Cardiac muscle cell (in vitro differentiated cells and primary cell): Measurements from ENCODE around the gene DGUOK. TPM values are rescaled to one million over a fixed set of nuclear protein-coding genes. Genes with fewer than 3 reads are reported as not detected.
"Not testable (repeated sequence)": the region's sequence is repeated elsewhere in the genome, so short reads cannot be mapped to it uniquely, and the experiment has no call there.

Source experiments
- DNase-seq, 2 donors: peaks; one replicate each; pipeline versions ENCODE4 v3.0.0 to v3.0.0-alpha.2; 2010 to 2017; ENCODE audit warnings: low read depth in 1 of 2, low spot score in 1 of 2
- H3K27ac ChIP-seq: fragments of 200-600 bp; sonication (generic); 2 replicates; pipeline ENCODE4 v1.5.1; 2016
- H3K27me3 ChIP-seq: fragments of 200-600 bp; sonication (generic); 2 replicates; pipeline ENCODE4 v1.6.0; 2016; ENCODE audit warnings: control low read depth
- H3K36me3 ChIP-seq: fragments of 200-600 bp; sonication (generic); 2 replicates; pipeline ENCODE4 v1.5.1; 2016; ENCODE audit warnings: control low read depth
- H3K4me1 ChIP-seq: fragments of 200-600 bp; sonication (generic); 2 replicates; pipeline ENCODE4 v1.8.1; 2017; ENCODE audit warnings: low read depth, mild to moderate bottlenecking, mixed run types
- H3K4me3 ChIP-seq: fragments of 200-600 bp; sonication (generic); 2 replicates; pipeline ENCODE4 v1.5.1; 2016; ENCODE audit warnings: mild to moderate bottlenecking
- H3K9me3 ChIP-seq: fragments of 200-600 bp; sonication (generic); 2 replicates; pipeline ENCODE4 v1.5.1; 2017; ENCODE audit warnings: low read depth, mild to moderate bottlenecking, control low read depth
- polyA plus RNA-seq: library from polyadenylated mRNA; unstranded; fragments of >200 nt; fragmentation: Nextera tagmentation; extraction: Ambion mirVana; gene quantifications from 2 replicates; pipeline ENCODE4 v1.2.1, GENCODE V29; 2016
- total RNA-seq: library from RNA; depleted of rRNA; stranded (reverse); fragments of >200 nt; gene quantifications from 2 replicates; pipeline ENCODE4 v1.2.3, GENCODE V29; 2016
- TF ChIP-seq, protein P1 (sequence below): IDR thresholded peaks from 2 replicates; pipeline ENCODE4 v1.5.1; 2012; ENCODE audit warnings: low read depth, mild to moderate bottlenecking, low read length

DGUOK gene
- total and polyA plus RNA-seq, 2 experiments from 2014 or later = 51.9 to 127 TPM

- no peaks in the 10 kb centered on the region for H3K27me3 ChIP-seq
- H3K4me3 ChIP-seq = no peak overlapping the region
- H3K27ac ChIP-seq = no peak overlapping the region
- no peaks in the 10 kb centered on the region for H3K4me1 ChIP-seq
- H3K36me3 ChIP-seq = no peaks in the 10 kb centered on the region
- H3K9me3 ChIP-seq = no peaks in the 10 kb centered on the region
- TF ChIP-seq, protein P1, sequence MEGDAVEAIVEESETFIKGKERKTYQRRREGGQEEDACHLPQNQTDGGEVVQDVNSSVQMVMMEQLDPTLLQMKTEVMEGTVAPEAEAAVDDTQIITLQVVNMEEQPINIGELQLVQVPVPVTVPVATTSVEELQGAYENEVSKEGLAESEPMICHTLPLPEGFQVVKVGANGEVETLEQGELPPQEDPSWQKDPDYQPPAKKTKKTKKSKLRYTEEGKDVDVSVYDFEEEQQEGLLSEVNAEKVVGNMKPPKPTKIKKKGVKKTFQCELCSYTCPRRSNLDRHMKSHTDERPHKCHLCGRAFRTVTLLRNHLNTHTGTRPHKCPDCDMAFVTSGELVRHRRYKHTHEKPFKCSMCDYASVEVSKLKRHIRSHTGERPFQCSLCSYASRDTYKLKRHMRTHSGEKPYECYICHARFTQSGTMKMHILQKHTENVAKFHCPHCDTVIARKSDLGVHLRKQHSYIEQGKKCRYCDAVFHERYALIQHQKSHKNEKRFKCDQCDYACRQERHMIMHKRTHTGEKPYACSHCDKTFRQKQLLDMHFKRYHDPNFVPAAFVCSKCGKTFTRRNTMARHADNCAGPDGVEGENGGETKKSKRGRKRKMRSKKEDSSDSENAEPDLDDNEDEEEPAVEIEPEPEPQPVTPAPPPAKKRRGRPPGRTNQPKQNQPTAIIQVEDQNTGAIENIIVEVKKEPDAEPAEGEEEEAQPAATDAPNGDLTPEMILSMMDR = no peak
- DNase-seq = no peak
These were observed 29.5 kb upstream of the DGUOK start for GRCh38 chr2:73897240-73897583.

GRCh38 chr2:73897934-73898333 is 28.7 kb upstream of the DGUOK start:
- Histone ChIP-seq H3K4me3 (no peak overlapping the region), H3K36me3 (no peaks in the 10 kb centered on the region), H3K4me1 (no peaks in the 10 kb centered on the region), H3K9me3 (no peaks in the 10 kb centered on the region), H3K27ac (no peak overlapping the region), H3K27me3 (no peaks in the 10 kb centered on the region)
- TF ChIP-seq, protein P1 = no peak
- no peak for DNase-seq

GRCh38 chr2:73899801-73900336 is 26.8 kb upstream of the DGUOK start:
- Histone ChIP-seq H3K36me3 (no peaks in the 10 kb centered on the region), H3K27me3 (no peaks in the 10 kb centered on the region), H3K4me3 (no peak overlapping the region), H3K27ac (no peak overlapping the region), H3K9me3 (no peaks in the 10 kb centered on the region), H3K4me1 (no peaks in the 10 kb centered on the region)
- DNase-seq = no peak
- TF ChIP-seq, protein P1 = no peak

GRCh38 chr2:73901143-73901542 is 25.5 kb upstream of the DGUOK start:
- no peaks in the 10 kb centered on the region for H3K27me3 ChIP-seq
- TF ChIP-seq, protein P1 = no peak
- no peaks in the 10 kb centered on the region for H3K4me1 ChIP-seq
- no peaks in the 10 kb centered on the region for H3K36me3 ChIP-seq
- H3K9me3 ChIP-seq = no peaks in the 10 kb centered on the region
- no peak for DNase-seq
- no peak overlapping the region for H3K4me3 ChIP-seq
- H3K27ac ChIP-seq = no peak overlapping the region

DNA sequence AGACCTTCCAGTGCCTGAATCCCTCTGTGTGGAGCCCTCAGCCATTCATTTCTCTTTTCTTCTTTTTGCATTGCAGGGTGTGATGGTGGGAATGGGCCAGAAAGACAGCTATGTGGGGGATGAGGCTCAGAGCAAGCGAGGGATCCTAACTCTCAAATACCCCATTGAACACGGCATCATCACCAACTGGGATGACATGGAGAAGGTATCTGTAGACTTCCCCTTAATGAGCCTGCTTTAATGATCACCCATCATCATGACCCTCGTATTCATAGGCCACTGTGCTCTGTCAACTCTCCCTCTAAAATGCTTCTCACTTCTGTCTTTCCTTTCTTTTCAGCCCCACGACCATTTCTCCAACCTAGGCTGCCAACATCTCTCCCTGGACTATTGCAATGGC is 24.4 kb upstream of the DGUOK start:
- Histone ChIP-seq H3K4me3 (no peak overlapping the region), H3K27ac (no peak overlapping the region), H3K36me3 (no peaks in the 10 kb centered on the region), H3K27me3 (no peaks in the 10 kb centered on the region), H3K9me3 (no peaks in the 10 kb centered on the region), H3K4me1 (no peaks in the 10 kb centered on the region)
- TF ChIP-seq, protein P1 = no peak
- DNase-seq = no peak

DNA sequence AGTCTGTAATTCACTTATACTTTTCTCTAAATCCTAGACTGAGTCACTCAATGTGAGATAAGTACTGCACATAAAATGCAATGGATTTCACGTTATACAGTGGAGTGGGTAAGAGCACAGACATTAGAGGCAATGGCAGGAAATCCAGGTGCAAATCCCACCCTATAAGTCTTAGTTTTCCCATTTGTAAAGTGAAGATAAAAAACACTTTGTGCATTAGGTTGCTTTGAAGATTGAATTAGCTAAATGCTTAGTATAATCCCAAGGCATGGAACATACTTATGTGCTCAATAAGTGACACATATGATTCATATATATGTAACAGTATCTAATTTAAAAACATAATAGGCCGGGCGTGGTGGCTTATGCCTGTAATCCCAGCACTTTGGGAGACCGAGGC is 23.4 kb upstream of the DGUOK start:
- Histone ChIP-seq H3K9me3 (no peaks in the 10 kb centered on the region), H3K4me1 (peaks cover 6% of the 10 kb centered on the region), H3K36me3 (no peaks in the 10 kb centered on the region), H3K4me3 (no peak overlapping the region), H3K27me3 (no peaks in the 10 kb centered on the region), H3K27ac (no peak overlapping the region)
- TF ChIP-seq, protein P1 = no peak
- DNase-seq = no peak

- H3K9me3 ChIP-seq, H3K27ac ChIP-seq, DNase-seq, H3K27me3 ChIP-seq, H3K4me3 ChIP-seq, H3K36me3 ChIP-seq, H3K4me1 ChIP-seq: not testable (repeated sequence)
These were observed 22.6 kb upstream of the DGUOK start for GRCh38 chr2:73903949-73904613.
